22Rv1 (cell line): ENCODE results near the gene ADCYAP1R1.

Experiments used
- H3K27ac ChIP-seq: fragments of 450-650 bp; 2 replicates; pipeline ENCODE4 v1.5.1; 2017
- ZFX ChIP-seq: fragments of 450-650 bp; IDR thresholded peaks from 2 replicates; pipeline ENCODE4 v1.6.1; 2017; ENCODE audit warnings: antibody characterized with exemption, borderline replicate concordance
- TF ChIP-seq, protein P1 (sequence below): fragments of 450-650 bp; IDR thresholded peaks from 2 replicates; pipeline ENCODE4 v1.5.1; 2017; ENCODE audit warnings: mild to moderate bottlenecking

ADCYAP1R1 gene

GRCh38 chr7:31068006-31068675 is 16.0 kb downstream of the ADCYAP1R1 start:
- TF ChIP-seq, protein P1, sequence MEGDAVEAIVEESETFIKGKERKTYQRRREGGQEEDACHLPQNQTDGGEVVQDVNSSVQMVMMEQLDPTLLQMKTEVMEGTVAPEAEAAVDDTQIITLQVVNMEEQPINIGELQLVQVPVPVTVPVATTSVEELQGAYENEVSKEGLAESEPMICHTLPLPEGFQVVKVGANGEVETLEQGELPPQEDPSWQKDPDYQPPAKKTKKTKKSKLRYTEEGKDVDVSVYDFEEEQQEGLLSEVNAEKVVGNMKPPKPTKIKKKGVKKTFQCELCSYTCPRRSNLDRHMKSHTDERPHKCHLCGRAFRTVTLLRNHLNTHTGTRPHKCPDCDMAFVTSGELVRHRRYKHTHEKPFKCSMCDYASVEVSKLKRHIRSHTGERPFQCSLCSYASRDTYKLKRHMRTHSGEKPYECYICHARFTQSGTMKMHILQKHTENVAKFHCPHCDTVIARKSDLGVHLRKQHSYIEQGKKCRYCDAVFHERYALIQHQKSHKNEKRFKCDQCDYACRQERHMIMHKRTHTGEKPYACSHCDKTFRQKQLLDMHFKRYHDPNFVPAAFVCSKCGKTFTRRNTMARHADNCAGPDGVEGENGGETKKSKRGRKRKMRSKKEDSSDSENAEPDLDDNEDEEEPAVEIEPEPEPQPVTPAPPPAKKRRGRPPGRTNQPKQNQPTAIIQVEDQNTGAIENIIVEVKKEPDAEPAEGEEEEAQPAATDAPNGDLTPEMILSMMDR, result no peak
- no peak for TF ChIP-seq ZFX

GRCh38 chr7:31069860-31070555 is 17.9 kb downstream of the ADCYAP1R1 start:
- H3K27ac ChIP-seq, result no peak overlapping the region
- no peak for TF ChIP-seq ZFX
- TF ChIP-seq, protein P1, result no peak

More at GRCh38 chr7:31068006-31068675, 16.0 kb downstream of the ADCYAP1R1 start:
- no peak overlapping the region for H3K27ac ChIP-seq

DNA sequence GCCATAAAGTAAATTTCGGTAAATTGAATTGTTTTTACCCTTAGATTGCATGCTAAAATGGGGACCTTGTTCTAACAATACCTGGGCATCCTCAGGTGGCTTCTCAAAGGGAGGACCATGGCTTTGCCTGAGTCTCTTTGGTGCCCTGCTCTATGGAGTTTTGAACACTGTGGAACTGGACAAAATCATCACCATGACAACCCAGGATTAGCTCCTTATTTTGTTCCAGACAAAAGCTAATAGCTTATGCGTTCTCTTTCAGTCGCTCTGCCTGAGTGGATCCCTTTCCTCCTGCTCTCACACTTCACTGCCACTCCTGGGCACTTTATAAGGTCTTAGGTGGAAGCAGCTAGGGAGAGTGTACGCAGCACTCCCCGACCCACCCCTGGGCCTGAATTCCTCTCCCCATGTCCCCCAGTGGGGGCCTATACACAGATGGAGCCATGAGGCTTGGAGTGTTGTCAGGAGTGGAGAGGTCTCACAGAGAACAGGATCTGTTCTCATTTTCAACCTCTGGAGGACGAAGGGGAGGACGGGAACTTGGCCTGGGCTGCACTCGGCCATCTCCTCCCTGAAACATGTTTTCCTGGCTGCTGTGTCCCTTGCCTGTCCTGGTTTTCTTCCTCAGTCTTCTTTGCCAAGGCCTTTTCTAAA is 19.0 kb downstream of the ADCYAP1R1 start:
- TF ChIP-seq, protein P1, result no peak
- TF ChIP-seq ZFX, result no peak

DNA sequence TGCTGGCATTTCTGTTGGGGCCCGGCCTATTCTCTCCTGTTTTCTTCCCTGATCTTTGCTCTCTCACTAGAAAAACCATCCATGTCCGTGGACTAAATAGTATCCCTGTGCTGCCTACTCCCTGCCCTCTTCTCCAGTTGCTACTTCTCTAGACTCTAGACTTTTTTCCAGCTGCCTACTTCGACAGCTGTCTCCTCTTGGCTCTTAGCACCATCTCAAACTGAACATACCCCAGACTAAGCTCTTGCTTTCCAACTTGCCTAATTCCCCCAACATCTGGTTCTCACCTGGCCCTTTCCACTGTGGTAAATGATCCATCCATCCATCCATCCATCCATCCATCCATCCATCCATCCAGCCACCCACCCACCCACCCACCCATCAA is 19.5 kb downstream of the ADCYAP1R1 start:
- TF ChIP-seq, protein P1, result no peak
- no peak for TF ChIP-seq ZFX
- no peak overlapping the region for H3K27ac ChIP-seq

More for the DNA sequence above, 19.0 kb downstream of the ADCYAP1R1 start:
- no peak overlapping the region for H3K27ac ChIP-seq

DNA sequence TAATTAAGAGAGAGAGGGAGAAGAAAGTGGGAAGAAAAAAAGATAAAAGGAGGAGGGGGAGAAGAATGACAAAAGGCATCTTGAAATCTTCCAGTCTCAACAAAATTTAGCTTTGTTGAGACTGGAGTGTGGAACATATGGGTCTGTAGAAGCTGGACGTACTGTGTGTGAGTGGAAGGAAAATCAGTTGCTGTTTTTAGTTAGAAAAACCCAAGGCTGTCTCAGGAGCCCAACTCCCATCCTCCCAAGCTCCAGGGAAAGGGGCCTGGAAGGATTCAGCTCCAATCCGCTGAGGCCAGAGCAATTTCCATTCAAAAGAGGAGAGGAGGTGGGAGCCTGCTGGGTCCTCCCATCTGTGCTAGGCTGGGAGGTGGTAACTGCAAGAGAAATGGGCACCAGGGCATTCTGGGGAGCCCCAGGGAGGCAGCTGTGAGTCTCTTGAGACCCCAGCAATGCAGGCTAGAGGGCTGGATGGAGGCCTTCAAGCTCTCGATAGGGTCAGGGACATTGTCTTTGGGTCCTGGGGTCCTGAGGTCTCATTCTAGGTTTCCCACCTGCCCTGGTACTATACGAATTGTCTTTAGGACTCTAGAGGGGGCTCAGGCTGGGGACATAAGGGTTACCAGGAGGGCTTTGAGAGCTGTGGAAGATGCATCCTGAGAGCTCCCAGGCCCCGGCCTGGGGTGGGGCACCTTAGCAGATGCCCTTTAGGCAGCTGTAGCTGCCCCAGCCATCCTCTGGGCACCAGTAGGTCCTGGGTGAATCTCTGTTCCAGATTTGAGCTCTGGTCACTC is 21.4 kb downstream of the ADCYAP1R1 start:
- no peak for TF ChIP-seq ZFX
- TF ChIP-seq, protein P1, result no peak

GRCh38 chr7:31074120-31074383 is 21.9 kb downstream of the ADCYAP1R1 start:
- TF ChIP-seq, protein P1, result no peak
- no peak for TF ChIP-seq ZFX
- no peak overlapping the region for H3K27ac ChIP-seq

More for the DNA sequence above, 21.4 kb downstream of the ADCYAP1R1 start:
- no peak overlapping the region for H3K27ac ChIP-seq
